Right lobe of liver (tissue), 4 donors: ENCODE results near the gene BMP7.

ENCODE experiments used
- CTCF ChIP-seq, 4 donors: fragments of 200-600 bp in 3 of 4; fragments of 450-650 bp in 1 of 4; IDR thresholded peaks; one replicate each; pipeline versions ENCODE4 v1.5.1 to v1.8.0; 2016 to 2022; ENCODE audit warnings: antibody characterized with exemption in 4 of 4, mild to moderate bottlenecking in 2 of 4
- POLR2A ChIP-seq: fragments of 450-650 bp; IDR thresholded peaks from one replicate; pipeline ENCODE4 v1.6.1; 2017; ENCODE audit warnings: antibody characterized with exemption, mild to moderate bottlenecking
- donor health status: DM: no; HTN: no; CAD: no.
- donor health status: DM: no; HTN: no; CAD: no.
- donor health status: DM: no; HTN: yes; CAD: no.

DNA sequence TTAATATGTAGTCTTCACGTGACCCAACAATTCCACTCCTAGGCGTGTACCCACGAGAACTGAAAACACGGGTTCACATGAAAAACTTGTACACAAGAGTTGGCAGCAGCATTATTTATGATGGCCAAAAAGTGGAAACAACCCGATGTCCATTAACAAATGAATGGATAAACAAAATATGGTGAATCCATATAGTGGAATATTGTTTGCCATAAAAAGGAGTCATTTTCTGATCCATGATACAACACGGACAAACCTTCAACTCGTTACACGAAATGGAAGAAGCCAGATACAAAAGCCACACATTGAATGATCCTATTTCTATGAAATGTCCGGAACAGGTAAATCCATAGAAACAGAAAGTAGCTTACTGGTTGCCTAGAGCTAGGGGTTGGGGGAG lies 78.4 kb downstream of the BMP7 start:
- TF ChIP-seq CTCF (IDR thresholded peaks at IDR 0.05) (no peak), POLR2A (no peak)
